ENCODE measurements around the gene CORO2A.
A peak's percentile ranks its signal among the peaks of the same experiment; 100 is the strongest.

CORO2A gene

DNA sequence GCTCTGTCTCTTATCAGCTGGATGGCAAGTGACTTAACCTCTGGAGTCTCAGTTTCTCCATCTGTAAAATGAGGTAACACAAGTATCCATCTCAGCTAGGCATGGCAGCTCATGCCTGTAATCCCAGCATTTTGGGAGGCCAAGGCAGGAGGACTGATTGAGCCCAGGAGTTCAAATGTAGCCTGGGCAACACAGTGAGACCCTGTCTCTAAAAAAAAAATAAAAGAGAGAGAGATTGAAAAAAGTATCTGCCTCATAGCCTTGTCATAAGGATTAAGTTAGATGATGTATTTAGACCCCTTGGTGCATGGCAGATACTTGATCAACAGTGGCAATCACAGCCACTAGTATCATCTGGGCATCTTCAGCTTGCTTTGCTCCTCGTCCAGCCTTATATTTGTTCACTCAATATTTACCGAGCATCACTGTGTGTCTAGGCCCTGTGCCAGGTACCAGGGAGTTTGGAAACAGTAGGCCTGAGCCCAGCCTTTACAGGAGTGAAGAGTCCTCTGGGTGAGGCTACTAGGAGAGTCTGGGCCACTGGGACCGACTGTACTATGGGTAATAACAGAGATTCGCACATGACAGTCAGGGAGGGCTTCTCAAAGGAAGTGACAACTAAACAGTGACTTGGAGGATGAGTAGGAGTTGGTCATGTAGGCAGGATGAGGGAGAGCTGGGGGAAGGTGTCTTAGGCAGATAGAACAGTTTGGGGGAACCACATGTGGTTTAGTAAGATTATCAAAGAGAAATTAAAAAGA lies 34.2 kb downstream of the CORO2A start:
- TF ChIP-seq, protein P1, sequence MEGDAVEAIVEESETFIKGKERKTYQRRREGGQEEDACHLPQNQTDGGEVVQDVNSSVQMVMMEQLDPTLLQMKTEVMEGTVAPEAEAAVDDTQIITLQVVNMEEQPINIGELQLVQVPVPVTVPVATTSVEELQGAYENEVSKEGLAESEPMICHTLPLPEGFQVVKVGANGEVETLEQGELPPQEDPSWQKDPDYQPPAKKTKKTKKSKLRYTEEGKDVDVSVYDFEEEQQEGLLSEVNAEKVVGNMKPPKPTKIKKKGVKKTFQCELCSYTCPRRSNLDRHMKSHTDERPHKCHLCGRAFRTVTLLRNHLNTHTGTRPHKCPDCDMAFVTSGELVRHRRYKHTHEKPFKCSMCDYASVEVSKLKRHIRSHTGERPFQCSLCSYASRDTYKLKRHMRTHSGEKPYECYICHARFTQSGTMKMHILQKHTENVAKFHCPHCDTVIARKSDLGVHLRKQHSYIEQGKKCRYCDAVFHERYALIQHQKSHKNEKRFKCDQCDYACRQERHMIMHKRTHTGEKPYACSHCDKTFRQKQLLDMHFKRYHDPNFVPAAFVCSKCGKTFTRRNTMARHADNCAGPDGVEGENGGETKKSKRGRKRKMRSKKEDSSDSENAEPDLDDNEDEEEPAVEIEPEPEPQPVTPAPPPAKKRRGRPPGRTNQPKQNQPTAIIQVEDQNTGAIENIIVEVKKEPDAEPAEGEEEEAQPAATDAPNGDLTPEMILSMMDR (IDR thresholded peaks at IDR 0.05; ENCODE audit: control insufficient read depth, extremely low read depth, insufficient read depth) = no peak
- H3K4me3 ChIP-seq (ENCODE audit: low read depth, low read length) = no peak overlapping the region
- DNase-seq (ENCODE audit: low read depth) = peak; percentile 98

DNA sequence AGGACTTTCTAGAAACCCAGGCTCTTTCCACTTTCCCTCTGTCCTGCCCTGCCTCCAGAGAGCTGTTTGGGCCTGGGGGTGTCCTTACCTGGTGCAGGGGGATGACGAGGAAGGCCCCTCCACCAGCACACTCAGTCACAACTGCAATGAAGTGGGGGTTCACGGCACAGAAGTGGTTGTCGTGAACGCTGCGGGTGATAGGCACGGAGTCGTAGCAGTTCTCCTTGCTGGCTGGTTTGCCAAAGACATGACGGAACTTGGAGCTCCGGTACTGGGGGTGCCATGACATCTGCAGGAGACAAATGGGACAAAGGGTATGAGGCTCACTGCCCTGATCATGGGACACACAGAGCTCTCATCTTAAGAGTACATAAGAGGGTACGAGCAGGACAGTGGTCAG lies 35.1 kb downstream of the CORO2A start:
- no peak overlapping the region for H3K4me3 ChIP-seq (ENCODE audit: low read depth, low read length)
- no peak for DNase-seq (ENCODE audit: low read depth)
- TF ChIP-seq, protein P1 (IDR thresholded peaks at IDR 0.05; ENCODE audit: control insufficient read depth, extremely low read depth, insufficient read depth) = no peak

DNA sequence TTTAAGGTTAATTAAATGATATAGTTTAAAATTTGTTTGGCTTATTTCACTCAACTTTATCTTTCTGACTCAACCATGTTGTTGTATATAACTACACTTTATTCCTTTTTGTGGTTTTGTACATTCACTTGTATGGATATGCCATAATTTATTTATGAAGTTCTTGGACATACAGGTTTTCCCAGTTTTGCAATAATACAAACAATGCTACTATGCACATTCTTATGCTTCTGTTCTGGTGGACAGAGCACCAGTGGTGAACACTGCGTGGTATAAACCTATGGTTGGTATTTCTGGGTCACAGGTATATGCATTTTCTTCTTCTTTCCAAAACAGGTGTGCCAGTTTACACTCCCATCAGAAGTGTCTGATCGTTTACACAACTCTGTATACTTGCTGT lies 37.8 kb downstream of the CORO2A start:
- DNase-seq (ENCODE audit: low read depth) = peak; percentile 56
- TF ChIP-seq, protein P1 (IDR thresholded peaks at IDR 0.05; ENCODE audit: control insufficient read depth, extremely low read depth, insufficient read depth) = no peak
- peak overlapping the region; percentile 21; the same call in 1 of the 2 replicates for H3K4me3 ChIP-seq (ENCODE audit: low read depth, low read length)

GRCh38 chr9:98152526-98152925 lies 39.9 kb downstream of the CORO2A start:
- DNase-seq (ENCODE audit: low read depth) = no peak
- no peak overlapping the region for H3K4me3 ChIP-seq (ENCODE audit: low read depth, low read length)
- TF ChIP-seq, protein P1 (IDR thresholded peaks at IDR 0.05; ENCODE audit: control insufficient read depth, extremely low read depth, insufficient read depth) = no peak

GRCh38 chr9:98150721-98151120 lies 41.7 kb downstream of the CORO2A start:
- TF ChIP-seq, protein P1 (IDR thresholded peaks at IDR 0.05; ENCODE audit: control insufficient read depth, extremely low read depth, insufficient read depth) = no peak
- no peak for DNase-seq (ENCODE audit: low read depth)

GRCh38 chr9:98150164-98150563 lies 42.3 kb downstream of the CORO2A start:
- TF ChIP-seq, protein P1 (IDR thresholded peaks at IDR 0.05; ENCODE audit: control insufficient read depth, extremely low read depth, insufficient read depth) = no peak
- DNase-seq (ENCODE audit: low read depth) = no peak
- H3K4me3 ChIP-seq (ENCODE audit: low read depth, low read length) = no peak overlapping the region

More at GRCh38 chr9:98150721-98151120, 41.7 kb downstream of the CORO2A start:
- no peak overlapping the region for H3K4me3 ChIP-seq (ENCODE audit: low read depth, low read length)

- TF ChIP-seq, protein P1 (IDR thresholded peaks at IDR 0.05; ENCODE audit: control insufficient read depth, extremely low read depth, insufficient read depth) = no peak
- no peak for DNase-seq (ENCODE audit: low read depth)
- no peak overlapping the region for H3K4me3 ChIP-seq (ENCODE audit: low read depth, low read length)
These were observed 43.0 kb downstream of the CORO2A start for GRCh38 chr9:98149422-98149821.
